ENCODE data around the gene NPAS2. TPM values are rescaled to one million over a fixed set of nuclear protein-coding genes. Genes with fewer than 3 reads are reported as not detected.

NPAS2 gene
- total and polyA plus RNA-seq, 2 donors from 2014 or later, result 8.4 to 44.5 TPM

- H3K27ac ChIP-seq (ENCODE audit: low read depth in 2 of 2, low read length in 2 of 2), result no peak overlapping the region
- no peak for FAIRE-seq
Measured at GRCh38 chr2:100923461-100924060, 103.6 kb downstream of the NPAS2 start.

GRCh38 chr2:100924122-100924519 lies 104.2 kb downstream of the NPAS2 start:
- Histone ChIP-seq H3K9ac (ENCODE audit: low read length in 3 of 3) (no peak overlapping the region), H3K27me3 (ENCODE audit: control insufficient read depth, insufficient read depth, low read length) (no peaks in the 10 kb centered on the region), H3K27ac (ENCODE audit: low read depth in 2 of 2, low read length in 2 of 2) (peak overlapping the region; percentile 63 to 80), H3K4me1 (ENCODE audit: control insufficient read depth in 2 of 3, insufficient read depth in 2 of 3, low read depth in 1 of 3, low read length in 3 of 3) (no peaks in the 10 kb centered on the region), H3K9me3 (ENCODE audit: control insufficient read depth in 2 of 3, insufficient read depth in 1 of 3, low read length in 3 of 3) (no peaks in the 10 kb centered on the region), H3K4me3 (ENCODE audit: low read length in 3 of 3) (no peak overlapping the region), H3K36me3 (ENCODE audit: control insufficient read depth in 2 of 3, insufficient read depth in 3 of 3, low read length in 3 of 3) (peaks cover 0 to 3% (median 0%) of the 10 kb centered on the region in 3 donors)
- TF ChIP-seq CTCF (IDR thresholded peaks at IDR 0.05; ENCODE audit: borderline replicate concordance, extremely low read depth, insufficient read depth), result no peak
- DNase-seq (no peak), FAIRE-seq (no peak)
- intact Hi-C loops (cut with DNase I), result no loop called here

More at GRCh38 chr2:100923461-100924060, 103.6 kb downstream of the NPAS2 start:
- peak in 1 of 5 donors; percentile 12 for DNase-seq
- no peaks in the 10 kb centered on the region for H3K9me3 ChIP-seq (ENCODE audit: control insufficient read depth in 2 of 3, insufficient read depth in 1 of 3, low read length in 3 of 3)
- H3K36me3 ChIP-seq (ENCODE audit: control insufficient read depth in 2 of 3, insufficient read depth in 3 of 3, low read length in 3 of 3), result peaks cover 0 to 3% (median 0%) of the 10 kb centered on the region in 3 donors
- no peak overlapping the region for H3K4me3 ChIP-seq (ENCODE audit: low read length in 3 of 3)
- H3K4me1 ChIP-seq (ENCODE audit: control insufficient read depth in 2 of 3, insufficient read depth in 2 of 3, low read depth in 1 of 3, low read length in 3 of 3), result no peaks in the 10 kb centered on the region
- H3K9ac ChIP-seq (ENCODE audit: low read length in 3 of 3), result no peak overlapping the region
- intact Hi-C loops (cut with DNase I), result no loop called here
- H3K27me3 ChIP-seq (ENCODE audit: control insufficient read depth, insufficient read depth, low read length), result no peaks in the 10 kb centered on the region
- no peak for TF ChIP-seq CTCF (IDR thresholded peaks at IDR 0.05; ENCODE audit: borderline replicate concordance, extremely low read depth, insufficient read depth)

GRCh38 chr2:100924520-100925451 lies 104.8 kb downstream of the NPAS2 start:
- Histone ChIP-seq H3K4me1 (ENCODE audit: control insufficient read depth in 2 of 3, insufficient read depth in 2 of 3, low read depth in 1 of 3, low read length in 3 of 3) (no peaks in the 10 kb centered on the region), H3K4me3 (ENCODE audit: low read length in 3 of 3) (no peak overlapping the region), H3K36me3 (ENCODE audit: control insufficient read depth in 2 of 3, insufficient read depth in 3 of 3, low read length in 3 of 3) (peaks cover 0 to 3% (median 0%) of the 10 kb centered on the region in 3 donors), H3K9me3 (ENCODE audit: control insufficient read depth in 2 of 3, insufficient read depth in 1 of 3, low read length in 3 of 3) (no peaks in the 10 kb centered on the region), H3K27me3 (ENCODE audit: control insufficient read depth, insufficient read depth, low read length) (no peaks in the 10 kb centered on the region), H3K9ac (ENCODE audit: low read length in 3 of 3) (no peak overlapping the region), H3K27ac (ENCODE audit: low read depth in 2 of 2, low read length in 2 of 2) (peak overlapping the region; percentile 63 to 80)
- intact Hi-C loops (cut with DNase I), result no loop called here
- DNase-seq, result peak in 2 of 5 donors; percentile 11 to 22
- TF ChIP-seq CTCF (IDR thresholded peaks at IDR 0.05; ENCODE audit: borderline replicate concordance, extremely low read depth, insufficient read depth), result no peak
- no peak for FAIRE-seq
